Measurements from ENCODE around the gene MN1.

- no peak for TF ChIP-seq CTCF (conservative IDR thresholded peaks at IDR 0.05 in 1 of 2, IDR thresholded peaks at IDR 0.05 in 1 of 2; ENCODE audit: low read depth in 1 of 2, low read length in 2 of 2)
- TF ChIP-seq EZH2 (IDR thresholded peaks at IDR 0.05; ENCODE audit: low read length, missing control alignments) = no peak
These were observed 96.0 kb downstream of the MN1 start for GRCh38 chr22:27705408-27706080.
